CD4-positive, alpha-beta T cell treated with Interleukin-6 at 100 ng/mL for 8 hours (primary cell): ENCODE measurements around the gene UTP18.
"Not testable (repeated sequence)": the region's sequence is repeated elsewhere in the genome, so short reads cannot be mapped to it uniquely, and the experiment has no call there.

Source experiments
- DNase-seq: peaks from one replicate; pipeline ENCODE4 v3.0.0-alpha.2; 2020; ENCODE audit warnings: mixed read lengths, low spot score

Gene UTP18

DNA sequence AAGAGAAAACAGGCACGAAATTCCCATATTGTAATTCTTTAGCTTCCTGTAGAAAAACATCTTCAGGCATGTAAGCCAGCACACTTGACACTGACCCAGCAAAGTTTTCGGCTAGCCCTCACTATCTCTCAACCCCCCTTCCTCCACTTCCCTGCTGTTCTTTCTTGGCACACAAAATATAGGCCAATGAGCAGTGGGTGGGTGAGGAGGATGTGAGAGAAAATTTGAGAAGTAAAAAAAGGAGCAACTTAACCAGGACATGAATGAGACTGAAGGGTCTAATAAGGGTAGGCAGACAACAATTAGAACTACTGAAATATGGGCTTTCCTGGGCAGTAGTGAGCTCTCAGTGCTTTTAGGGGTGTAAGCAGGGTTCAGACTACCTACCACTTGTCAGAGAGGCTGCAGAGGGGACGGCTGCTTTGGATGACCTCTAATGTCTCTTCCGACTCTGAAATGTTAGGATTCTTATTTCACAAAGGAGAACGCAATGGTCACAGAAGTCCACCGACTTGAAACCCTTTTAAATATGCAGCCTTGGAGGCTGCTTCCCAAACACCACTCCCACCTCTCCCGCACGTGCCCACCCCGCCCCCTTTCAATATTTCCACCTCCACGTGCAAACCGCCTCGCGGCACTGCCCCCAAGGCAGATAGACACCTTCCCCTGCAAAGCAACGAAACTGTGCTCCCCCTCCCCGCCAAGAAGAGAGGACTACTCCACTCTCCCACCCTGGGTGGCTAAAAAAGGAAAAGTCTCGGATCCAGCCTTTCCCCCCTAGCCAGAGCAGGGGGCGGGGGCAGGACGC is 1.4 kb upstream of the UTP18 start:
- no peak for DNase-seq

- DNase-seq, result peak; percentile 96
Observed at GRCh38 chr17:51259564-51260236, 646 bp upstream of the UTP18 start, which contains the start of gene MBTD1. Gene MBTD1 (minus strand): TSS chr17:51260049. CDS start chr17:51225161, 34,888 bp downstream.

DNA sequence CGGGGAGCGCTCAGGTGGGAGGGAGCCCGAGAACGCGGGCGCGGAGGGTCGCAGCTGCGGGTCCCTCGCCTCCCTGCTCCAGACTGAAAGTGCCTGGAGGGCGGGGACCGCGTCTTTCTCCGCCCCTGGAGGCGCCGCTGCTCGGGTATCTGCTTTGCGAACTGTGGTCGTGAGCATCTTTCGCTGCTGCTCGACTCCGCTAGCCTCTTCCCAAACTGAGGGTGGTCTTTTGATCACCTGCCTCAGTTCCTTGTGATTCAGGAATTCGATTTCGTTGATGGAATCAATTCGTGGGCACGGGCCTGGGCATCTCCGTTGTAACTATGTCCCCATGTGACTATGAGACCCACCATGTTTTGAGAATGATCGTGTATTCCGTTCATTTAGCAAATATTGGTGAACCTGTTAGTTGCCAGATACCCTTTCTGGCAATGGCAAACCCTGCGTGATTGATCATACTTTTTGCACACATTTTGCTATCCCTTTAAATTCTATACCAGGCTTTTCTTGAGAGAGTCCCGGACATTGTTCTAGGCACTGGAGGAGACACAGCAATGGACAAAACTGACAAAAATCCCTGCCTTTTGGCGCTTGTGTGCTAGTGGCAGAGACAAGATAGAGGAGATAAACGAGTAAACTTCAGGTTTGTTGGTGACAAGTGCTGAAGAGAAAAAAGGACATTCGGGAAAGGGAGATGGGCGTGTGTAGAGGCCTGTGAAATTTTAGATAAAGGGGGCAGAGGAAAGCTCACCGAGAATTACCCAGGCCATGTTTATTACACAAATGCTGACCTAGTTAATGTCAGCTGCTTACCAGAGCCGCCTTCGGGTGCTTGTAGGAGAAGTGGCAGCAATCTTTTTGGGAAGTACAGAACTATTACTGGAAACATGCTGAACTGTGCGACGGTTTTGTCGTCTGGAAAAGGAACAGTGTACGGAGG is 948 bp downstream of the UTP18 start:
- no peak for DNase-seq

GRCh38 chr17:51263006-51263405 is 2.7 kb downstream of the UTP18 start:
- DNase-seq, result no peak

DNA sequence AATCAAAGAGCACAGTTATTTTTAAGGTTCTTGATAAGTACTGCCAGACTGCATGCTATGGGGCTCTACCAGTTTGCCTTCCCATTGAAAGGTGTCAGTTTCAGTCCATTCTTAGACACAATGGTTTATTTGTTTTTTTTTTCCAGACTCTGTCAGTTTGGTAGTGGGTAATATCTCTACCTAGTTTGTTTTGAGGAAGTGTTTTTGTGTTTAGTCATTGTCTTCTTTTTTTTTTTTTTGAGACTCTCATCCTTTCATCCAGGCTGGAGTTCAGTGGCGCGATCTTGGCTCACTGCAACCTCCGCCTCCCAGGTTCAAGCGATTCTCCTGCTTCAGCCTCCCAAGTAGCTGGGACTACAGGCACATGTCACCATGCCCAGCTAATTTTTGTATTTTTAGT is 4.1 kb downstream of the UTP18 start:
- not testable (repeated sequence) for DNase-seq

DNA sequence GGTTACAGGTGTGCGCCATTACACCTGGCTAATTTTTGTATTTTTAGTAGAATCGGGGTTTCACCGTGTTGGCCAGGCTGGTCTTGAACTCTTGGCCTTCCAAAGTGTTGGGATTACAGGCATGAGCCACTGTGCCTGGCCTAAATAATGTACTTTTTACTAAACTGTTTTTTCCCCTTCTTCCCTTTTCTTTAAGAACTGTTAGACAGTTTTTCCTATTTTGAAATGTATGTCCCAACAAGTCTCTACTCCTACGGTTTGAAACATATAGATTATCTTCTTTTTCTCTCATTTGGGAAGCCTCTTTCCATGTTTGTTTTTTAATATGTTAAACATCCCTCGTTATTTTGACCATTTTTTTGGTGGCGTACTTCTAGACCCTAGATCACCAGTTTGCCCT is 9.6 kb downstream of the UTP18 start:
- DNase-seq, result no peak

- DNase-seq, result no peak
Observed at GRCh38 chr17:51270636-51271035, 10.3 kb downstream of the UTP18 start.

DNA sequence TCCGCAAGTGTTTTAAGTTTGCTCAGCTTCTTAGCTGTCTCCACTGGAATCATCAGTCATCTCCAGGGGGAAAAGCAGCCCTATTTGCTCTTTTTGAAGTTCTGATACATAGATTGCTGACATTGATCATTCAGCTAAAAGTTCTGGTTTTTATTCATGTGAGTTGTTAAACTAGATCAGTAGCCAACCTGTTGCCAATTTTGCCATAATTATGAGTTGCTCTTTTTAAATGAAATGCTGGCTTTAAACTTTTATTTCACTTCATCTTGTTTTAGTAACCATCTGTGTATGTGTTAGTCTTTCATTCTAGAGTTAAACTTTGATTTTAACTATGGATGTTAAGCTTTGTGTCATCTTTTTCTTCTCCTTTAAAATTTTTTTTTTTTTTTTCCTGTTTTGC is 12.5 kb downstream of the UTP18 start:
- no peak for DNase-seq

DNA sequence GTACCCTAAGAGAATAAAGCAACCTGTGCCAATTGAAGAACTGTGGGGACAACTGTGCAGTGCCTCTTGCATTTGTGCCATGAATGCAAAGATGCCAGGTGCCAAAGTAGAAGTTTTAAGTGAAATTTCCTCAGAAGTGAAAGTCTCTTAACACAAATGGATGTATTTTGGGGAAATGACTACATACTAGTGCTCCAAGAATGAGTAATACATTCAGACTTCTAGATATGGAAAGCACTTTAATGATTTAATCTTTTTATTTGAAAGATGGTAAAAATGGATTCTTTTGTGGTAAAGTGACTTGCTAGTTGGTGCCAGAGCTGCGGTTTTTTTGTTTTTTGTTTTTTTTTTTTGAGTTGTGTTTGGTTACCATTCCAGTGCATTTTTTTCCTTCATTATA is 15.0 kb downstream of the UTP18 start:
- no peak for DNase-seq

GRCh38 chr17:51279183-51279582 is 18.8 kb downstream of the UTP18 start:
- DNase-seq, result no peak

GRCh38 chr17:51287412-51287811 is 27.1 kb downstream of the UTP18 start:
- DNase-seq, result no peak

DNA sequence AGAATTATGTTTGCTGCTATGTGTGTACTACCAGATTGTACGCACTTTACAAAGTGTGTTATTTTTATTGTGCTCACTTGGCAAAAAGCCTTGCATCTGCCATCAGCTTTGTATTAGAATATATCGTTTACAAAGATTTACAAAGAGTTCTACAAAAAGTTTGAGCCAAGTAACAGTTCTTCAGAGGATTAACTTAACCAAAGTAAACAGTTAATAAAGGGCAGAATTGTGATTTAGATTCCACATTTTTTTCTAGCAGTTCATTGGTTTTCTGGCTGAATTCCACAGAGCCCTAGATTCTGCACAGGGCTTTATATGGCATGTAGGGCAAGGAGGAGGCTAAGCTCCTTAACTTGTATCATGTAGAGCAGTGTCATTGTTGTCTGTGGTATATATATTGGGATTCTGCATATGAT is 29.4 kb downstream of the UTP18 start:
- DNase-seq, result no peak

GRCh38 chr17:51294338-51294737 is 34.0 kb downstream of the UTP18 start:
- not testable (repeated sequence) for DNase-seq

DNA sequence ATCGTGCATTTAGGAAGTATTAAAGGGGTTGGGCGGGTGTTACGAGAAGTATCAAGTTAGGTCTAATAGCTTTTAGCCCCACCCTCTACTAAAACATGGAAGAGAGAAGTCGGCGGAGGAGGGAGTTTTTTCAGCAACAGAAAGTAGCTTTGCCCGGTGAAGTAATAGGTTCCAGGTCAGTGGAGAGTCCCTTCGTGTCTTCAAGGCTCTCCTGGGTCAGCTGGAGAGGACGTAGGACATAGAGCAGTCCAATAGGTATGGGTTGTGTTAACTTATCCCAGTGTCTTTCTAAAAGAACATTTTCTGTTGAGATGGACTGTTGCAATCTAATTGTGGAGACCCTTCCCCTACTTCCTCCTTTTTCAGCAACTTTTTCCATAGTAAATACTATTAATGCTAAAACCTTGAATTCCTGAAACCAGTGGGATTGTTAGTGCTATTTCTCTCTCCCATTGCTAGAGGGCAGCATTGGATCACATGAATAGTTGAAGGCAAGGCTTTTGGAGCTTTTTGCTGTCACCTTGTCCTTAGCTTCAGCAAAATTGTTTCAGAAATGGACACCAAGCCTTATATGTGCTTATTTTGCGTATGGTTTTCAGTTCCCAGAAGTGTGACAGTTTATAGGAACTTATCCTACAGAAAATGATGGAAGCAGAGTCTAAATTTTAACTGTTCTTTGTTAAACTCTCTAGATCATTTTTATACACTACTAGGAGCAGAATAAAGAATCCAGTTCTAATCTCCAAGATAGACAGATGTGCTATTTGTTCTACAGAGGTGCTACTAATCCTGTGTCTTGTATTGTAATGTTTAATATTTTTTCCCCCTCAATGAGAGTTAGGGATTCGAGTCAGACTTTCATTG is 38.4 kb downstream of the UTP18 start:
- DNase-seq, result peak; percentile 1

DNA sequence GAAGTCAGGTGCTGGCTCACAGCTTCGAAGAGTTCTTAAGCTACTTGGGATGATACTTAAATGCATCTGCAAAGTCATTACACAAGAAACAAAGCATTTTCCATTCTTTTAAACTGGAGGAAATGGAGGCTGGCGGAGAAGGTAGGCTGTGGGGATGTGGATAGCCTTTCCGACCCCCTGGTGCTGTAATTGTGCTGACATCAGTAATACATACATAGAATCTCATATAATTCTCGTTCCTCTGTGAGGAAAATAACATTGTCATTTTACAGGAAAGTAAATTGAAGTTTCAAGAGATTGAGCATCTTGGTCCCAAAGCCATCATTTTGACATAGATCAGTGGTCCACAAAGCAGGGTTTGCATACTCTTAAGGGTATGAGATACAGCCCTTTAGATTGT is 39.5 kb downstream of the UTP18 start:
- no peak for DNase-seq

GRCh38 chr17:51305182-51305581 is 44.8 kb downstream of the UTP18 start:
- no peak for DNase-seq

- DNase-seq, result not testable (repeated sequence)
Observed at GRCh38 chr17:51312003-51312402, 51.7 kb downstream of the UTP18 start.

- no peak for DNase-seq
Observed at GRCh38 chr17:51319186-51319585, 58.8 kb downstream of the UTP18 start.

- DNase-seq, result no peak
Observed at GRCh38 chr17:51322390-51323029, 62.2 kb downstream of the UTP18 start.

DNA sequence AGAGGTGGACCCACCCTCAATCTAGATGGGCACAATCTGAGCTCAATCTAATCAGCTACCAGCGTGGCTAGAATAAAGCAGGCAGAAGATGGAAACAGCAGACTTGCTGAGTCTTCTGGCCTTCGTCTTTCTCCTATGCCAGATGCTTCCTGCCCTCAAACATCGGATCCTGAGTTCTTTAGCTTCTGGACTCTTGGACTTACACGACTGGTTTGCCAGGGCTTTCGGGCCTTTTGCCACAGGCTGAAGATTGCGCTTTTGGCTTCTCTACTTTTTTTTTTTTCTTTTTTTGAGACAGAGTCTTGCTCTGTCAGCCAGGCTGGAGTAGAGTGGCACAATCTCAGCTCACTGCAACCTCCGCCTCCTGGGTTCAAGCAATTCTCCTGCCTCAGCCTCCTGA is 65.1 kb downstream of the UTP18 start:
- DNase-seq, result no peak
